ENCODE data around the gene RGL1. TPM values are rescaled to one million over a fixed set of nuclear protein-coding genes. Genes with fewer than 3 reads are reported as not detected.

The RGL1 gene
- total RNA-seq, 1 donor from 2014 or later: 28.2 TPM

- H3K4me3 ChIP-seq (ENCODE audit: low read length in 3 of 3): no peak overlapping the region
- no peak overlapping the region for H3K27ac ChIP-seq (ENCODE audit: low read depth, low read length)
- H3K36me3 ChIP-seq (ENCODE audit: control insufficient read depth in 3 of 3, insufficient read depth in 3 of 3, low read length in 3 of 3): no peaks in the 10 kb centered on the region
- no peaks in the 10 kb centered on the region for H3K27me3 ChIP-seq (ENCODE audit: control insufficient read depth in 3 of 3, insufficient read depth in 3 of 3, low read length in 3 of 3)
- no peak overlapping the region for H3K9ac ChIP-seq (ENCODE audit: low read depth in 1 of 3, low read length in 3 of 3)
- H3K4me1 ChIP-seq (ENCODE audit: control insufficient read depth in 3 of 3, insufficient read depth in 3 of 3, low read length in 3 of 3): peaks cover 0 to 20% (median 11%) of the 10 kb centered on the region in 3 donors
- no peaks in the 10 kb centered on the region for H3K9me3 ChIP-seq (ENCODE audit: control insufficient read depth in 3 of 3, low read length in 3 of 3)
Observed at GRCh38 chr1:183817576-183818288, 12.8 kb downstream of the RGL1 start.

- H3K4me3 ChIP-seq (ENCODE audit: low read length in 3 of 3): no peak overlapping the region
- peaks cover 0 to 14% (median 7%) of the 10 kb centered on the region in 3 donors for H3K4me1 ChIP-seq (ENCODE audit: control insufficient read depth in 3 of 3, insufficient read depth in 3 of 3, low read length in 3 of 3)
- no peaks in the 10 kb centered on the region for H3K9me3 ChIP-seq (ENCODE audit: control insufficient read depth in 3 of 3, low read length in 3 of 3)
- no peaks in the 10 kb centered on the region for H3K27me3 ChIP-seq (ENCODE audit: control insufficient read depth in 3 of 3, insufficient read depth in 3 of 3, low read length in 3 of 3)
- no peaks in the 10 kb centered on the region for H3K36me3 ChIP-seq (ENCODE audit: control insufficient read depth in 3 of 3, insufficient read depth in 3 of 3, low read length in 3 of 3)
- H3K27ac ChIP-seq (ENCODE audit: low read depth, low read length): no peak overlapping the region
- H3K9ac ChIP-seq (ENCODE audit: low read depth in 1 of 3, low read length in 3 of 3): no peak overlapping the region
Observed at GRCh38 chr1:183819059-183819458, 14.1 kb downstream of the RGL1 start.

GRCh38 chr1:183821309-183821888, 16.5 kb downstream of the RGL1 start:
- Histone ChIP-seq H3K4me3 (ENCODE audit: low read length in 3 of 3) (no peak overlapping the region), H3K9ac (ENCODE audit: low read depth in 1 of 3, low read length in 3 of 3) (no peak overlapping the region), H3K36me3 (ENCODE audit: control insufficient read depth in 3 of 3, insufficient read depth in 3 of 3, low read length in 3 of 3) (no peaks in the 10 kb centered on the region), H3K4me1 (ENCODE audit: control insufficient read depth in 3 of 3, insufficient read depth in 3 of 3, low read length in 3 of 3) (peaks cover 0 to 14% (median 7%) of the 10 kb centered on the region in 3 donors), H3K27ac (ENCODE audit: low read depth, low read length) (peak overlapping the region; percentile 41), H3K27me3 (ENCODE audit: control insufficient read depth in 3 of 3, insufficient read depth in 3 of 3, low read length in 3 of 3) (no peaks in the 10 kb centered on the region), H3K9me3 (ENCODE audit: control insufficient read depth in 3 of 3, low read length in 3 of 3) (no peaks in the 10 kb centered on the region)

- Histone ChIP-seq H3K27me3 (ENCODE audit: control insufficient read depth in 3 of 3, insufficient read depth in 3 of 3, low read length in 3 of 3) (no peaks in the 10 kb centered on the region), H3K36me3 (ENCODE audit: control insufficient read depth in 3 of 3, insufficient read depth in 3 of 3, low read length in 3 of 3) (no peaks in the 10 kb centered on the region), H3K9ac (ENCODE audit: low read depth in 1 of 3, low read length in 3 of 3) (no peak overlapping the region), H3K4me1 (ENCODE audit: control insufficient read depth in 3 of 3, insufficient read depth in 3 of 3, low read length in 3 of 3) (peaks cover 0 to 14% (median 7%) of the 10 kb centered on the region in 3 donors), H3K4me3 (ENCODE audit: low read length in 3 of 3) (peak overlapping the region in 1 of 3 donors; percentile 10), H3K27ac (ENCODE audit: low read depth, low read length) (peak overlapping the region; percentile 41), H3K9me3 (ENCODE audit: control insufficient read depth in 3 of 3, low read length in 3 of 3) (no peaks in the 10 kb centered on the region)
Observed at GRCh38 chr1:183821889-183822611, 17.1 kb downstream of the RGL1 start.

- Histone ChIP-seq H3K9ac (ENCODE audit: low read depth in 1 of 3, low read length in 3 of 3) (no peak overlapping the region), H3K27ac (ENCODE audit: low read depth, low read length) (no peak overlapping the region), H3K27me3 (ENCODE audit: control insufficient read depth in 3 of 3, insufficient read depth in 3 of 3, low read length in 3 of 3) (no peaks in the 10 kb centered on the region), H3K9me3 (ENCODE audit: control insufficient read depth in 3 of 3, low read length in 3 of 3) (no peaks in the 10 kb centered on the region), H3K4me1 (ENCODE audit: control insufficient read depth in 3 of 3, insufficient read depth in 3 of 3, low read length in 3 of 3) (peaks cover 0 to 7% (median 0%) of the 10 kb centered on the region in 3 donors), H3K36me3 (ENCODE audit: control insufficient read depth in 3 of 3, insufficient read depth in 3 of 3, low read length in 3 of 3) (no peaks in the 10 kb centered on the region), H3K4me3 (ENCODE audit: low read length in 3 of 3) (no peak overlapping the region)
Observed at GRCh38 chr1:183824291-183824690, 19.4 kb downstream of the RGL1 start.

- no peak overlapping the region for H3K9ac ChIP-seq (ENCODE audit: low read depth in 1 of 3, low read length in 3 of 3)
- H3K4me3 ChIP-seq (ENCODE audit: low read length in 3 of 3): no peak overlapping the region
- H3K36me3 ChIP-seq (ENCODE audit: control insufficient read depth in 3 of 3, insufficient read depth in 3 of 3, low read length in 3 of 3): no peaks in the 10 kb centered on the region
- no peaks in the 10 kb centered on the region for H3K4me1 ChIP-seq (ENCODE audit: control insufficient read depth in 3 of 3, insufficient read depth in 3 of 3, low read length in 3 of 3)
- no peaks in the 10 kb centered on the region for H3K27me3 ChIP-seq (ENCODE audit: control insufficient read depth in 3 of 3, insufficient read depth in 3 of 3, low read length in 3 of 3)
- no peaks in the 10 kb centered on the region for H3K9me3 ChIP-seq (ENCODE audit: control insufficient read depth in 3 of 3, low read length in 3 of 3)
- H3K27ac ChIP-seq (ENCODE audit: low read depth, low read length): no peak overlapping the region
Observed at GRCh38 chr1:183827801-183828200, 22.9 kb downstream of the RGL1 start.

GRCh38 chr1:183830389-183830788, 25.5 kb downstream of the RGL1 start:
- Histone ChIP-seq H3K9me3 (ENCODE audit: control insufficient read depth in 3 of 3, low read length in 3 of 3) (no peaks in the 10 kb centered on the region), H3K4me1 (ENCODE audit: control insufficient read depth in 3 of 3, insufficient read depth in 3 of 3, low read length in 3 of 3) (no peaks in the 10 kb centered on the region), H3K36me3 (ENCODE audit: control insufficient read depth in 3 of 3, insufficient read depth in 3 of 3, low read length in 3 of 3) (no peaks in the 10 kb centered on the region)

GRCh38 chr1:183831311-183831710, 26.4 kb downstream of the RGL1 start:
- no peak overlapping the region for H3K9ac ChIP-seq (ENCODE audit: low read depth in 1 of 3, low read length in 3 of 3)
- H3K4me1 ChIP-seq (ENCODE audit: control insufficient read depth in 3 of 3, insufficient read depth in 3 of 3, low read length in 3 of 3): no peaks in the 10 kb centered on the region
- no peaks in the 10 kb centered on the region for H3K36me3 ChIP-seq (ENCODE audit: control insufficient read depth in 3 of 3, insufficient read depth in 3 of 3, low read length in 3 of 3)
- no peak overlapping the region for H3K27ac ChIP-seq (ENCODE audit: low read depth, low read length)
- no peak overlapping the region for H3K4me3 ChIP-seq (ENCODE audit: low read length in 3 of 3)
- no peaks in the 10 kb centered on the region for H3K9me3 ChIP-seq (ENCODE audit: control insufficient read depth in 3 of 3, low read length in 3 of 3)
- no peaks in the 10 kb centered on the region for H3K27me3 ChIP-seq (ENCODE audit: control insufficient read depth in 3 of 3, insufficient read depth in 3 of 3, low read length in 3 of 3)

More at GRCh38 chr1:183830389-183830788, 25.5 kb downstream of the RGL1 start:
- Histone ChIP-seq H3K4me3 (ENCODE audit: low read length in 3 of 3) (no peak overlapping the region), H3K9ac (ENCODE audit: low read depth in 1 of 3, low read length in 3 of 3) (no peak overlapping the region), H3K27ac (ENCODE audit: low read depth, low read length) (no peak overlapping the region), H3K27me3 (ENCODE audit: control insufficient read depth in 3 of 3, insufficient read depth in 3 of 3, low read length in 3 of 3) (no peaks in the 10 kb centered on the region)

- Histone ChIP-seq H3K4me1 (ENCODE audit: control insufficient read depth in 3 of 3, insufficient read depth in 3 of 3, low read length in 3 of 3) (peaks cover 0 to 3% (median 2%) of the 10 kb centered on the region in 3 donors), H3K9ac (ENCODE audit: low read depth in 1 of 3, low read length in 3 of 3) (no peak overlapping the region), H3K27me3 (ENCODE audit: control insufficient read depth in 3 of 3, insufficient read depth in 3 of 3, low read length in 3 of 3) (no peaks in the 10 kb centered on the region), H3K4me3 (ENCODE audit: low read length in 3 of 3) (no peak overlapping the region), H3K27ac (ENCODE audit: low read depth, low read length) (no peak overlapping the region), H3K9me3 (ENCODE audit: control insufficient read depth in 3 of 3, low read length in 3 of 3) (no peaks in the 10 kb centered on the region), H3K36me3 (ENCODE audit: control insufficient read depth in 3 of 3, insufficient read depth in 3 of 3, low read length in 3 of 3) (no peaks in the 10 kb centered on the region)
Observed at GRCh38 chr1:183832459-183832858, 27.5 kb downstream of the RGL1 start.

GRCh38 chr1:183834568-183834967, 29.6 kb downstream of the RGL1 start:
- Histone ChIP-seq H3K4me3 (ENCODE audit: low read length in 3 of 3) (no peak overlapping the region), H3K9me3 (ENCODE audit: control insufficient read depth in 3 of 3, low read length in 3 of 3) (no peaks in the 10 kb centered on the region), H3K27me3 (ENCODE audit: control insufficient read depth in 3 of 3, insufficient read depth in 3 of 3, low read length in 3 of 3) (no peaks in the 10 kb centered on the region), H3K4me1 (ENCODE audit: control insufficient read depth in 3 of 3, insufficient read depth in 3 of 3, low read length in 3 of 3) (peaks cover 0 to 3% (median 2%) of the 10 kb centered on the region in 3 donors), H3K27ac (ENCODE audit: low read depth, low read length) (no peak overlapping the region), H3K36me3 (ENCODE audit: control insufficient read depth in 3 of 3, insufficient read depth in 3 of 3, low read length in 3 of 3) (no peaks in the 10 kb centered on the region), H3K9ac (ENCODE audit: low read depth in 1 of 3, low read length in 3 of 3) (no peak overlapping the region)
